ENCODE results near the gene TMEM141.

DNA sequence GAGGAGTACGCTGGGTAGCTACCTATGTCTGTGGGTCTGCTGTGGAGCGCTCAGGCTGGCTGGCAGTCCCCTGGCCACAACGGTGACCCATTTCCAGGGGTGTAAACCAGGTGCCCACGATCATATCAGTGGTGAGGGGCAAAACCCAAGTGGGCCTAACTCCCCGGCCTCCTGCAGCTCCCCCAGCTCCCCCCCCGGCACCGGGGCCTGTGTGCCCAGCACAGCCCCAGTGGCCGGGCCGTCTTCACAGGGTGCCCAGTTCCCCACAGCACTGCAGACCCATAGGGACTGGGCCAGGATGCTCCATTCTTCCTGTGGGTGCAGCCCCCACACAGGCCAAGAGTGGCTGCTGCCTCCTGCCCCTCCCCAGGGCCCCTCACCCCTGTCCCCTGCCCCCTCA lies 32.1 kb upstream of the TMEM141 start:
- TF ChIP-seq, protein P1, sequence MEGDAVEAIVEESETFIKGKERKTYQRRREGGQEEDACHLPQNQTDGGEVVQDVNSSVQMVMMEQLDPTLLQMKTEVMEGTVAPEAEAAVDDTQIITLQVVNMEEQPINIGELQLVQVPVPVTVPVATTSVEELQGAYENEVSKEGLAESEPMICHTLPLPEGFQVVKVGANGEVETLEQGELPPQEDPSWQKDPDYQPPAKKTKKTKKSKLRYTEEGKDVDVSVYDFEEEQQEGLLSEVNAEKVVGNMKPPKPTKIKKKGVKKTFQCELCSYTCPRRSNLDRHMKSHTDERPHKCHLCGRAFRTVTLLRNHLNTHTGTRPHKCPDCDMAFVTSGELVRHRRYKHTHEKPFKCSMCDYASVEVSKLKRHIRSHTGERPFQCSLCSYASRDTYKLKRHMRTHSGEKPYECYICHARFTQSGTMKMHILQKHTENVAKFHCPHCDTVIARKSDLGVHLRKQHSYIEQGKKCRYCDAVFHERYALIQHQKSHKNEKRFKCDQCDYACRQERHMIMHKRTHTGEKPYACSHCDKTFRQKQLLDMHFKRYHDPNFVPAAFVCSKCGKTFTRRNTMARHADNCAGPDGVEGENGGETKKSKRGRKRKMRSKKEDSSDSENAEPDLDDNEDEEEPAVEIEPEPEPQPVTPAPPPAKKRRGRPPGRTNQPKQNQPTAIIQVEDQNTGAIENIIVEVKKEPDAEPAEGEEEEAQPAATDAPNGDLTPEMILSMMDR (IDR thresholded peaks at IDR 0.05) = no peak
- no peak for TF ChIP-seq ZFX (IDR thresholded peaks at IDR 0.05; ENCODE audit: borderline replicate concordance)
